Measurements from ENCODE around the gene WWC1.
"Not testable (repeated sequence)": the region's sequence is repeated elsewhere in the genome, so short reads cannot be mapped to it uniquely, and the experiment has no call there.

The WWC1 gene

GRCh38 chr5:168435340-168435739, 143.9 kb downstream of the WWC1 start:
- H3K27me3 Mint-ChIP-seq, H3K36me3 Mint-ChIP-seq: not testable (repeated sequence)

GRCh38 chr5:168438349-168438748, 146.9 kb downstream of the WWC1 start:
- Mint-ChIP-seq H3K36me3 (no peaks in the 10 kb centered on the region), H3K9me3 (no peaks in the 10 kb centered on the region), H3K27me3 (peaks cover 4% of the 10 kb centered on the region), H3K4me3 (no peak overlapping the region), H3K27ac (no peak overlapping the region), H3K4me1 (no peaks in the 10 kb centered on the region)

More at GRCh38 chr5:168435340-168435739, 143.9 kb downstream of the WWC1 start:
- H3K4me3 Mint-ChIP-seq, H3K4me1 Mint-ChIP-seq, H3K27ac Mint-ChIP-seq, H3K9me3 Mint-ChIP-seq: not testable (repeated sequence)

- H3K27me3 Mint-ChIP-seq, result no peaks in the 10 kb centered on the region
- no peaks in the 10 kb centered on the region for H3K9me3 Mint-ChIP-seq
- H3K4me3 Mint-ChIP-seq, result no peak overlapping the region
- H3K36me3 Mint-ChIP-seq, result no peaks in the 10 kb centered on the region
- no peaks in the 10 kb centered on the region for H3K4me1 Mint-ChIP-seq
- no peak overlapping the region for H3K27ac Mint-ChIP-seq
These were observed 152.1 kb downstream of the WWC1 start for GRCh38 chr5:168443533-168443932.

- no peak overlapping the region for H3K27ac Mint-ChIP-seq
- H3K4me3 Mint-ChIP-seq, result no peak overlapping the region
- H3K27me3 Mint-ChIP-seq, result no peaks in the 10 kb centered on the region
- no peaks in the 10 kb centered on the region for H3K9me3 Mint-ChIP-seq
- H3K4me1 Mint-ChIP-seq, result no peaks in the 10 kb centered on the region
- H3K36me3 Mint-ChIP-seq, result no peaks in the 10 kb centered on the region
These were observed 152.7 kb downstream of the WWC1 start for GRCh38 chr5:168443950-168444700.

GRCh38 chr5:168446983-168447619, 155.7 kb downstream of the WWC1 start:
- Mint-ChIP-seq H3K27me3 (peaks cover 1% of the 10 kb centered on the region), H3K36me3 (no peaks in the 10 kb centered on the region), H3K4me3 (no peak overlapping the region), H3K9me3 (no peaks in the 10 kb centered on the region), H3K4me1 (no peaks in the 10 kb centered on the region), H3K27ac (no peak overlapping the region)

- Mint-ChIP-seq H3K4me1 (no peaks in the 10 kb centered on the region), H3K27me3 (peaks cover 2% of the 10 kb centered on the region), H3K4me3 (no peak overlapping the region), H3K9me3 (no peaks in the 10 kb centered on the region), H3K36me3 (no peaks in the 10 kb centered on the region), H3K27ac (no peak overlapping the region)
These were observed 156.4 kb downstream of the WWC1 start for GRCh38 chr5:168447808-168448207.

GRCh38 chr5:168449166-168449565, 157.7 kb downstream of the WWC1 start:
- Mint-ChIP-seq H3K36me3 (no peaks in the 10 kb centered on the region), H3K9me3 (no peaks in the 10 kb centered on the region), H3K27ac (no peak overlapping the region), H3K4me3 (no peak overlapping the region), H3K27me3 (peaks cover 2% of the 10 kb centered on the region), H3K4me1 (no peaks in the 10 kb centered on the region)

- H3K27ac Mint-ChIP-seq, result no peak overlapping the region
- no peak overlapping the region for H3K4me3 Mint-ChIP-seq
- no peaks in the 10 kb centered on the region for H3K36me3 Mint-ChIP-seq
- H3K4me1 Mint-ChIP-seq, result no peaks in the 10 kb centered on the region
- H3K27me3 Mint-ChIP-seq, result peaks cover 4% of the 10 kb centered on the region
- no peaks in the 10 kb centered on the region for H3K9me3 Mint-ChIP-seq
These were observed 160.1 kb downstream of the WWC1 start for GRCh38 chr5:168451565-168451964.

GRCh38 chr5:168455201-168455600, 163.8 kb downstream of the WWC1 start:
- Mint-ChIP-seq H3K27me3 (peaks cover 5% of the 10 kb centered on the region), H3K9me3 (no peaks in the 10 kb centered on the region), H3K36me3 (peaks cover 3% of the 10 kb centered on the region), H3K27ac (no peak overlapping the region), H3K4me1 (no peaks in the 10 kb centered on the region), H3K4me3 (no peak overlapping the region)

- Mint-ChIP-seq H3K27me3 (peaks cover 4% of the 10 kb centered on the region), H3K9me3 (no peaks in the 10 kb centered on the region), H3K36me3 (peaks cover 3% of the 10 kb centered on the region), H3K4me1 (no peaks in the 10 kb centered on the region), H3K4me3 (no peak overlapping the region), H3K27ac (no peak overlapping the region)
These were observed 166.1 kb downstream of the WWC1 start for GRCh38 chr5:168457542-168457941.

GRCh38 chr5:168460606-168461005, 169.2 kb downstream of the WWC1 start:
- Mint-ChIP-seq H3K4me3 (no peak overlapping the region), H3K36me3 (peaks cover 3% of the 10 kb centered on the region), H3K27ac (no peak overlapping the region), H3K27me3 (peaks cover 1% of the 10 kb centered on the region), H3K4me1 (no peaks in the 10 kb centered on the region), H3K9me3 (no peaks in the 10 kb centered on the region)

- H3K36me3 Mint-ChIP-seq, result peaks cover 3% of the 10 kb centered on the region
- H3K4me1 Mint-ChIP-seq, result no peaks in the 10 kb centered on the region
- no peaks in the 10 kb centered on the region for H3K9me3 Mint-ChIP-seq
- H3K4me3 Mint-ChIP-seq, result no peak overlapping the region
- H3K27ac Mint-ChIP-seq, result no peak overlapping the region
- peaks cover 1% of the 10 kb centered on the region for H3K27me3 Mint-ChIP-seq
These were observed 171.6 kb downstream of the WWC1 start for GRCh38 chr5:168463081-168463480.

GRCh38 chr5:168464214-168464613, 172.8 kb downstream of the WWC1 start:
- H3K9me3 Mint-ChIP-seq, result no peaks in the 10 kb centered on the region
- H3K4me3 Mint-ChIP-seq, result no peak overlapping the region
- H3K36me3 Mint-ChIP-seq, result no peaks in the 10 kb centered on the region
- no peak overlapping the region for H3K27ac Mint-ChIP-seq
- no peaks in the 10 kb centered on the region for H3K27me3 Mint-ChIP-seq
- no peaks in the 10 kb centered on the region for H3K4me1 Mint-ChIP-seq

- H3K27me3 Mint-ChIP-seq, result no peaks in the 10 kb centered on the region
- no peaks in the 10 kb centered on the region for H3K36me3 Mint-ChIP-seq
- H3K4me3 Mint-ChIP-seq, result no peak overlapping the region
- no peaks in the 10 kb centered on the region for H3K4me1 Mint-ChIP-seq
- no peaks in the 10 kb centered on the region for H3K9me3 Mint-ChIP-seq
- no peak overlapping the region for H3K27ac Mint-ChIP-seq
These were observed 173.2 kb downstream of the WWC1 start for GRCh38 chr5:168464641-168465040.

- Mint-ChIP-seq H3K4me1 (no peaks in the 10 kb centered on the region), H3K36me3 (no peaks in the 10 kb centered on the region), H3K27ac (no peak overlapping the region), H3K9me3 (no peaks in the 10 kb centered on the region), H3K27me3 (no peaks in the 10 kb centered on the region), H3K4me3 (no peak overlapping the region)
These were observed 176.4 kb downstream of the WWC1 start for GRCh38 chr5:168467755-168468330.

- H3K27me3 Mint-ChIP-seq, result no peaks in the 10 kb centered on the region
- H3K4me1 Mint-ChIP-seq, result no peaks in the 10 kb centered on the region
These were observed 177.4 kb downstream of the WWC1 start for GRCh38 chr5:168468836-168469235.

More at GRCh38 chr5:168468836-168469235, 177.4 kb downstream of the WWC1 start:
- Mint-ChIP-seq H3K36me3 (no peaks in the 10 kb centered on the region), H3K27ac (no peak overlapping the region), H3K4me3 (no peak overlapping the region), H3K9me3 (no peaks in the 10 kb centered on the region)
